ENCODE measurements around the gene PTPRH. TPM values are rescaled to one million over a fixed set of nuclear protein-coding genes. Genes with fewer than 3 reads are reported as not detected.
"Not testable (repeated sequence)": the region's sequence is repeated elsewhere in the genome, so short reads cannot be mapped to it uniquely, and the experiment has no call there.

The PTPRH gene
- total RNA-seq, 4 donors from 2014 or later = 0.42 to 2.7 (median 1.4) TPM

- intact Hi-C loops (cut with DNase I) = no loop called here
- H3K36me3 ChIP-seq = peaks cover 33 to 70% (median 67%) of the 10 kb centered on the region in 4 donors
- TF ChIP-seq POLR2AphosphoS5 (IDR thresholded peaks at IDR 0.05) = no peak
- no peak for TF ChIP-seq CTCF (IDR thresholded peaks at IDR 0.05)
- TF ChIP-seq EP300 (IDR thresholded peaks at IDR 0.05) = no peak
- no peak for TF ChIP-seq POLR2A (IDR thresholded peaks at IDR 0.05; ENCODE audit: low read depth)
- H3K9me3 ChIP-seq = no peaks in the 10 kb centered on the region
- no peak overlapping the region for H3K4me3 ChIP-seq
- H3K27ac ChIP-seq (replicated peaks in 1 of 4) = no peak overlapping the region
- H3K27me3 ChIP-seq = no peaks in the 10 kb centered on the region
- H3K4me1 ChIP-seq = peaks cover 0 to 8% (median 0%) of the 10 kb centered on the region in 4 donors
- DNase-seq (ENCODE audit: extremely low spot score) = no peak
- 91% methylated on average over 13 of the region's 25 CpGs for WGBS
Measured at GRCh38 chr19:55227241-55228014, 18.1 kb upstream of the PTPRH start.

GRCh38 chr19:55226788-55227187 is 17.5 kb upstream of the PTPRH start:
- H3K4me3 ChIP-seq = no peak overlapping the region
- H3K9me3 ChIP-seq = no peaks in the 10 kb centered on the region
- DNase-seq (ENCODE audit: extremely low spot score) = no peak
- peaks cover 27 to 64% (median 61%) of the 10 kb centered on the region in 4 donors for H3K36me3 ChIP-seq
- WGBS = 83% methylated on average over 13 of the region's 18 CpGs
- intact Hi-C loops (cut with DNase I) = no loop called here
- no peaks in the 10 kb centered on the region for H3K27me3 ChIP-seq
- no peak for TF ChIP-seq EP300 (IDR thresholded peaks at IDR 0.05)
- TF ChIP-seq POLR2A (IDR thresholded peaks at IDR 0.05; ENCODE audit: low read depth) = no peak
- TF ChIP-seq POLR2AphosphoS5 (IDR thresholded peaks at IDR 0.05) = no peak
- no peak for TF ChIP-seq CTCF (IDR thresholded peaks at IDR 0.05)
- H3K27ac ChIP-seq (replicated peaks in 1 of 4) = no peak overlapping the region
- H3K4me1 ChIP-seq = peaks cover 0 to 8% (median 0%) of the 10 kb centered on the region in 4 donors

- H3K27me3 ChIP-seq = no peaks in the 10 kb centered on the region
- H3K36me3 ChIP-seq = peaks cover 21 to 59% (median 56%) of the 10 kb centered on the region in 4 donors
- intact Hi-C loops (cut with DNase I) = no loop called here
- H3K27ac ChIP-seq (replicated peaks in 1 of 4) = no peak overlapping the region
- 94% methylated on average over 8 of the region's 9 CpGs for WGBS
- DNase-seq (ENCODE audit: extremely low spot score) = no peak
- no peak overlapping the region for H3K4me3 ChIP-seq
- H3K9me3 ChIP-seq = no peaks in the 10 kb centered on the region
- TF ChIP-seq CTCF (IDR thresholded peaks at IDR 0.05) (no peak), EP300 (IDR thresholded peaks at IDR 0.05) (no peak), POLR2AphosphoS5 (IDR thresholded peaks at IDR 0.05) (no peak), POLR2A (IDR thresholded peaks at IDR 0.05; ENCODE audit: low read depth) (no peak)
- H3K4me1 ChIP-seq = peaks cover 0 to 8% (median 0%) of the 10 kb centered on the region in 4 donors
Measured at GRCh38 chr19:55226273-55226672, 17.0 kb upstream of the PTPRH start.

GRCh38 chr19:55225415-55225958 is 16.2 kb upstream of the PTPRH start:
- TF ChIP-seq POLR2AphosphoS5 (IDR thresholded peaks at IDR 0.05) (no peak), CTCF (IDR thresholded peaks at IDR 0.05) (no peak), POLR2A (IDR thresholded peaks at IDR 0.05; ENCODE audit: low read depth) (no peak), EP300 (IDR thresholded peaks at IDR 0.05) (no peak)
- H3K4me1 ChIP-seq = peaks cover 0 to 8% (median 0%) of the 10 kb centered on the region in 4 donors
- intact Hi-C loops (cut with DNase I) = no loop called here
- H3K9me3 ChIP-seq = peaks cover 0 to 5% (median 0%) of the 10 kb centered on the region in 4 donors
- no peak for DNase-seq (ENCODE audit: extremely low spot score)
- no peaks in the 10 kb centered on the region for H3K27me3 ChIP-seq
- H3K4me3 ChIP-seq = no peak overlapping the region
- 88% methylated on average over 6 of the region's 7 CpGs for WGBS
- peaks cover 14 to 51% (median 48%) of the 10 kb centered on the region in 4 donors for H3K36me3 ChIP-seq
- H3K27ac ChIP-seq (replicated peaks in 1 of 4) = no peak overlapping the region

- DNase-seq (ENCODE audit: extremely low spot score); H3K27ac ChIP-seq (replicated peaks in 1 of 4); H3K9me3 ChIP-seq; H3K4me1 ChIP-seq; H3K4me3 ChIP-seq; intact Hi-C loops (cut with DNase I); H3K27me3 ChIP-seq: not testable (repeated sequence)
- H3K36me3 ChIP-seq = peaks cover 7 to 45% (median 41%) of the 10 kb centered on the region in 4 donors
- WGBS = 59% methylated on average over 2 of the region's 11 CpGs
Measured at GRCh38 chr19:55224679-55225414, 15.5 kb upstream of the PTPRH start.
